GM19397 (cell line): ENCODE data around the gene TCF4.
A peak's percentile ranks its signal among the peaks of the same experiment; 100 is the strongest.

Experiments
- ATAC-seq: cut with Tn5 transposase; IDR thresholded peaks from one replicate; pipeline ENCODE4 v1.9.1; 2021; ENCODE audit warnings: mild to moderate bottlenecking, moderate library complexity; ENCODE audit not compliant: unreplicated experiment

The TCF4 gene

DNA sequence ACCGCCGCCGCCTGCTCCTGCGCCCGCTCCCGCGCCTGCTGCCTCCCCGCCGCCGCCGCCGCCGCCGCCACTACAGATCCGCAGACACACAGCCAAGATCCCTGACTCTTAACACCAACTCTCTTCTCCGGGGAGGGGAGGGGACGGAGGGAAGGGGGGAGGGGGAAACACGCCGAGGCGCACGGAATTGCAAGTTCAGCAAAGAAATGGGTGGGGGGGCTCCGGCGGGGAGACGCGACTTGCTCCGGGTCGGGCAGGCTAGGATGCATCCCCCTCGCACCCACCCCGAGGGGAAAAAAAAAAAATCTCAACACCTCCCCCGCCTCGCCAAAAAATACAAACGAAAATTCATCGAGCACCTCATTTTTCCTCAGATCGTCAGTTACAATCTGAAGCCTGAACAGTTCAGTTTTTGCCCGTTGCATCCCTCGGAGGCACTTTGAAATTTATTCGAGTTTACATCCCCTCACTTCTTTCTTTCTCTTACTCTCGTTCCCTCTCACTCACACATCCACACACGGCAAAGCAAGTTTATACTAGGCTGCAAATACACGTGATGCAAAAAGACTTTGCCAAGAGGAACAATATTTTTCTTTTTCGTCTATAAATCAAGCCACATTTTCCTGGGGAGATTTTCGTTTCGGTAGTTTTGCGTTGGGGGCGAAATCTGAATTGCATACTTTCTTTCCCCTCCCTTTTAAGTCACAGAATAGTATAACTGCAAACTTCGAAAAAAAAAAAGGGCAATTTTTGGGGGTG, at the start of gene TCF4:
Gene TCF4 (minus strand): TSS at position 82 of the 759 bp plus-strand sequence. CDS start 1,076 bp downstream, outside the sequence.
- ATAC-seq, result no peak

DNA sequence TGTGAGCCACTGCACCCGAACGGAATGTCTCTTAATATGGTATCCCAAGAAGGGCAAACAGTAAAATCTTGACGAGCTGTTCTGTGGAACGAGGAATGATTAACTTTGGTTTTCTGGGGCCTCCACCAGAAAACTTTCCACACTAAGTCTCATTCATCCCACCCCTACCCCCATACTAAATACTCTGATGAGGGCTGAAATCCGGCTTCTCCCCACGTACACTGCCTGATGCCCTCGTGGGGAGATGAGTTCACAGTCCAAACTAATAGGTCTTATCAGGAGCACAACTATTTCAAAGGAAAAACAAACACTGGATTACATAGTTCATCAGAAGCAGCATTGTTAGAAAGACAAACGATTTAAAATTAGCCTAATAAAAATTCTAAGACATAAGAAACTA, 49.2 kb upstream of the TCF4 start:
- ATAC-seq, result no peak

DNA sequence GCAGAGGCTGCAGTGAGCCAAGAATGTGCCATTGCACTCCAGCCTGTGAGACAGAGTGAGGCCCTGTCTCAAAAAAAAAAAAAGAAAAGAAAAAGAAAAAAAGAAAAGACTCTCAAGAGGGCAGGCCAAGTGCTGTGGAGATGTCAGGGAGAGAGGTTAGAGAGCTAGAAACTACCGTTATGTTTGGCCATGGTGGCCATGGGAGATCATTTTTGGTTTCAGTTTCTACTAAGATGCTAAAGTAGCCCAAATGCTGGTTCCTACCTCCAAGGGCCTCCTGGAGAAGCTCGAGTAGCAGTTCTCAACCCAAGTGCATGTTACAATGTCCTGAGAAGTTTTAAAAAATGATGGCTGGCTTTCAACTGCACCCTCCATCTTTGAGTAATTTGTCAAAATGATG, 47.4 kb upstream of the TCF4 start:
- no peak for ATAC-seq

DNA sequence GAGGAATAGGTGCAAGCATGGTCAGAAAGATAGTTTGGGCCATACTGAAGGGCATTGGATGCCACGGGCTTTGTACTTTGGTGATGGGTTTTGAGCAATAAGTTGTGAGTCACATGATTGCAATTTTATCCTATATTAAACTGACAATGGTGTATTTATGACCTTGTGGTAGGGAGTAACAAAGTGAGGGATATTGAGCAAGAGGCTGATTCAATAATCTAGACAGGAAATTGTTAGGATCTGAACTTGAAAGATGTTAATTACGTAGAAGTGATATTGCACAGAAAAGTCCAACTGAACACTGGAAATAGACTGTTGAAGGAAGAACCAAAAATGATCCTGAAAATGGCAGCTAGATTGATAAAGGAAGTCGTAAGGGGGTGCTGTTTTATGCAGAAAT, 46.6 kb upstream of the TCF4 start:
- no peak for ATAC-seq

DNA sequence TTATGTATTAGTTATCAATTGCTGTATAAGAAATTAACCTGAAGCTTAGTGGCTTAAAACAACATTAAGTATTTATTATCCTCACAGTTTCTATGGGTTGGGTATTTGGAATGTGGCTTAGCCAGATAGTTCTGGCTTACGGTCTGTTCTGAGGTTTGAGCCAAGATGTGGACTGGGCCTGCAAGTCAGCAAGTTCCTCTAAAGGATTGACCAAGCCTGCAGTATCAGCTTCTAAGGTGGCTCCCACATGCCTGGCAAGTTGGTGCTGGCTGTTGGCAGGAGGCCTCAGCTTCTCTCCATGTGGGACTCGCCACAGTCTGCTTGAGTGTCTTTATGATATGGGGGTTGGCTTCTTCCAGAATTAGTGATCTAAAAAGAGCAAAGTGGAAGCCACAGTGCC, 45.0 kb upstream of the TCF4 start:
- ATAC-seq, result no peak

DNA sequence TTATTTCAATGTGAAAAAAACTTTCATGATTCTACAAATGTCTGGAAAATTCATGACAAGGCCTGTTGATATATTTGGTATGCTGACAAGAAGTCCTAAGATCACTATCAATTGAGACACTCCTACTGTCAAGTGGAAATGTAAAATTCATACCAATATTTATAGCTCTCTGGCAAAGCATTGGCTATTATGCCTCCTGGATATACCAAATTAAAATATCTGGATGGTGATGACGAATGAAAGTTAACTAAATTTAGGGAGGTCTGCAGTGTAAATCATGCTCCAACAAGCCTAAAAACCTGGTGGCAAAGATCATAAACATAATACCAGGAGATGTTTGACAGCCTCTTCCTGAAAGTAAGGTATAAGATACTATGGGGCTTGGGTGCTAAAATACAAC, 41.1 kb upstream of the TCF4 start:
- ATAC-seq, result no peak

DNA sequence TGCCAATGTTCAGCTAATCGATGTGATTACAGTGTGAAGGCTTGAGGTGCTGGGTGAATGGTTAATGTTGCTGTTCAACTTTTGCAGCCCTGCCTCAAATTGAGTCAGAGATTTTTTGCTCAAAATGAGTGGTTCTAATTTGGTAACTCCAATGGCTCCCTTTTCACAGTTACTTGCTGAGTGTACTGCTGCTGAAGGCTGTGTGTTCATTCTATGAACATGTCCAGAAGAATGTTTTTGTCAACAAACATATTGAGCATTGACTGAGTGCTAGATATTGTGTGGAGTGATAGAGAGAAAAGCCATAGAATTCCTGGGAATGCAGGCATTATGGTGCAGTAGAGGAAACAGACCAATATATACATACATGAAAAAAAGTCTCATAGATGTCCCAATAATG, 39.0 kb upstream of the TCF4 start:
- ATAC-seq, result no peak

DNA sequence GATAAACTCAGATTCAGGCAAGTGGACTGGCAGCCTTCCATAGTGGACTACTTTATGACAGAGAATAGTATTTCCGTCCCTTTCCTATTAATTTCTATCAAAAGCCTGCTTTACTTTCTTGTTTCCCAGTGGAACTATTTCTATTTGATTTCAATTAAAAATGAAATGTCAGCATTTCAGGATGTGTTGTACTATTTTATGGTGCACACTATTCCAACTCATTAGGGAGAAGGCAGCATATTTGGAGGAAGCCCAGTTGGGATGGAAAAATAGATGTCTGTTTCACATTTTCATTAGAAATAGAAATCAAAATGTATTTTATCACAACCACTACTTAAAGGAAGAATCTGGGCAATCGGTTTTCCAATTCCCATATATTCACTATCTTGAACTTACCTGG, 37.9 kb upstream of the TCF4 start:
- ATAC-seq, result no peak

DNA sequence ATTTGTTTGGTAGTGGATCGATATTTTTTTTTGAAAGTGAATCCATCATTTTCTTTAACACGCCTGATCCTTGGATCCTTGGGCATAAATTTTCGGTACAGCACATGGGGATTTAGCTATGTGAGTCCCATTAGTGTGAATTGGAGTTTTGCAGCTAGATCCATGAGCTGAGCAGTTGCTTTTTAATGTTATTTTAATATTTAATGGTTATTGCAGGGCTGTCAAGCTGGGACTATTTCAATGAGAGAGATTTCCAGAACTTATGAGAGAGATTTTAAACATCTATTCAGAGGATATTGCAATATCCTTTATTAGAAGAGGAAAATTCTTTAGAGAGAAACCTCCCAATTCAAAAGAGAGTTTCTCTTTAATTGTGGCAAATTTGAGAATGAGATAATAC, 35.6 kb upstream of the TCF4 start:
- no peak for ATAC-seq

DNA sequence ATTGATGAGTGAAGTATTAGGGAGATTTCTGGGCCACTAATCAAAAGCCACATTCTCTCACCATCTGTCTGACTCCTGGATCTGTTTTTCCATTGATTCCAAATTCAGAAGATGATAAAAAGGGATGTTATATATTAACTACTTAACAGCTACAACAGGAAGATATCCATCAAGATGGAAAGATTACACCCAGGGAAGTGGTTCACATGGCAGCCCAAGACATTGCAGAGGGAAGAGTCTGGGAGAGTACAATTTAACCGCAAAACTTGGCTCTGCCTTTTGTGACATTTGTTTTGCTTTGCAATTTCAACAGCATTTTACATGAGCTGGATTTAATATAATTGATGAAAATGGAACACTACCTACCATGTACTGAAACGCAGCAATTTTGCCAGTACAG, 22.5 kb upstream of the TCF4 start:
- ATAC-seq, result no peak

DNA sequence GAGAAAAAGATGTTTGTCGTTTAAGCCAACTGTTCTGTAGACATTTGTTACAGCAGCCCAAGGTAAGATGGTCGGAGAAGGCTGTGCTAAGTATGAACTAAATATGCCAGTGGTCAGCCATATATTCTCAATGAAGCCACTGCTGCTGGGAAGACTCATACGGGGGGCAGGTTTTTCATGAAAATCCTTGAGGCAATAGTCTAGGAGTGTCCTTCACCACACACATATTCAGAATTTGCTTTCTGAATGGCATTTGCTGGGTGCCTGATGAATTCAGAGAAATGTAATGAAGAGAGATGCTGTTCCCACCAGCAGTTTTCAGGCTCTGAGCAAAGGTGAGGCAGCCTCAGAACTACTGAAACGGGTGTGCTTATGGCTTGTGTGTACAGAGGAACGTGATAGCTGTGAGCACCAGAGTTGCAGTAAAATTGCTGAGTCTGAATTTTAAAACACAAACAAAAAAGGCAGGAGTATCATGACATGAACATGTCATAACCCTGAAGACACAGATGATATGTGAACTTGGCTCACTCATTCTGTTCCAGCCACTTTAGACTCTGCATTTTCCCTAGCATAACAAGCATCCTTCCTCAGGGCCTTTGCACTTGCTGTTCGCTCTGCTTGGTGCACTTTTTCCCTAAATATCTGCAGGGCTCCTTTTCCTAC, 21.3 kb upstream of the TCF4 start:
- no peak for ATAC-seq

DNA sequence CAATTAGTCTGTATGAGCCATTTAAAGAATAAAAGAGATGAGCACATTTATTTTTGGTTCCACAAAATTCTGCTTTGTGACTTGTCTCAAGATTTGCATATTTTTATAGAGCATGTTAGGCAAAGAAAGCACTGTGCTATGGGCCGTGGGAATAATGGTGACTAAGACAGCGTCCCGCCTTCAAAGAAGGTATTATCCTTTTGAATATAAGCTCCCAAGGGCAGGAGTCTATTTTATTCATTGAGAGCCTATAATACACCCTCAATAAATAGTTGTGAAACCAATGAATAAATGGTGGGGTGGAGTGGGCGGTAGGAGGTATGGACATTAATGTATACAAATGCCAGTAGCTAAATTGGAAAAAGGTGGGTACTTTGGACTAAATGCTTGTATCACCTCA, 20.5 kb upstream of the TCF4 start:
- no peak for ATAC-seq

DNA sequence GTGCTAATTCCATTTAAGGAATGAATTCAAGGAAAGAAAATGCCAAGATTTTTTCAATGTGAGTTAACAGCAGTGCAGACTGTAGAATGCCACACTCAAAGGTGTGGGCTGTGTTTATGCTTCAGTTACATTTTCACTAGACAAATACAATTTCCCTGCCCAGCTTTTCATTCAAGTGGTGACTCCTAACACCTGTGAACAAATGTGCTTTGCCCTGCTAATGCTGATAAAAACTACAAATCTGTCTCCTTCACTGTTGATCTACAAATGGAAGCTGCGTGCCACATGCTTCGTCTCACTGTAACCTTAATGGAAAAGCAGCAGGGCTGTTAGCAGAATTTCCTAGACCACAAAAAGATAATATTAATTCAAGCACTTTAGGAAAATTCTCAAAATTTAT, 19.8 kb upstream of the TCF4 start:
- no peak for ATAC-seq

DNA sequence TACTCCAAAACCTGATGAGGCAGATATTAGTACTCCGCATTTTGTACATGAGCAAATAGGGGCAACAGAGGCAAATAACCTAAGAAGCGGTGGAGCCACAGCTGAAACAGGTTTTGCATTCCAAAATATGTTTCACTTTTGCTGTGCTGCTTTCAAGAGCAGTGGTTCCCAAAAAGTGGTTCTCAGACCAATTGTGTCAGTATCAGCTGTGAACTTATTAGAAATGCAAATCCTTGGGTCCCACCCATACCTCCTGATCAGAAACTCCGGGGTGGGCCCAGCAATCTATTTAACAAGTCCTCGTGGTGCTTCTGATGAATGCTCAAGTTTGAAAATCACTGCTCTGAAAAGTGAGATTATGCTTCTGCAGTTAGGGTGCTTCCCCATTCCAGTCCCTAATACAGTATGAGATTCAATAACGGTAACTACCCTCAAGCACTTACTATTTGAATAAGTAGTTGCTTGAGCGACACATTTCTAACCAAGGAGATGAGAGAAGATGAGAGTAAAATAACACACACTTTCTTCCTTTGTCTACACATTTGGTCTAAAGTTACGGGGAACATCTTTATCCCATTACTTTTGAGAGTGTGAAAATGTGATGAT, 17.8 kb upstream of the TCF4 start:
- no peak for ATAC-seq

DNA sequence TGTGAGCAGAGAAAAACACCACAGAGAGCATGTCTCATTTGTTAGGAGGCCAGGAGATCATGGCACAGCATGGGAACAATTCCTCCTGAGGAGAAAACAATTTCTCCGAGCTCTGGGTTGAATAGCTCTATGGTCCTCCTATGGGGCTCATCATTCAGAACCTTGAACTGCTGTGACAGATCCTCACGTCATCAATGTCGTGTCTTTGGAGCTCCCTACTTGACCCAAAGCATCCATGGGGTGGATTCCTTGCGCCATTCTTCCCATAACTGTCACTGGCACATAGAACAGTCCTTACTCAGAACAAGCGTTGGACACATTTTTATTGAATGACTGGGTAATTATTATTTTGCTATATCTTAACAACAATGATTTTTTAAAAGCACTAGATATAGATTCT, 15.8 kb upstream of the TCF4 start:
- no peak for ATAC-seq

DNA sequence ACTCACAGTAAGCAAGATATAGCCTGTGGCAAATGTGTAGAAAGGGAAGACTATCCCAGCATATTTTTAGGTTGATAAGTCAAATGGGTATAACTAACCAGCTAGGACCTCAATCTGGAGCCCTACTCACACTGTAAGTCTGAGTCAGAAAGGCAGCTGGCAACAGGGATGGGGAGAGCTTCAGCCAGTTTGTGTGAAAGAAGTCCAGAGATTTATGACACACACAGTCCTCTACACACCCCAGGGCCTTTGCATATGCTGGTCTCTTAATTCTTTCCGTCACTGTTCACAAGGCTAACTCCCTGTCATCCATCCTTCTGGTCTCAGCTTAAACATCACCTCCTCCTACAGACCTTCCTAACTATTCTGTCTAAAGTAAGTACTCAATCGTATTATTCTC, 5.9 kb upstream of the TCF4 start:
- no peak for ATAC-seq

DNA sequence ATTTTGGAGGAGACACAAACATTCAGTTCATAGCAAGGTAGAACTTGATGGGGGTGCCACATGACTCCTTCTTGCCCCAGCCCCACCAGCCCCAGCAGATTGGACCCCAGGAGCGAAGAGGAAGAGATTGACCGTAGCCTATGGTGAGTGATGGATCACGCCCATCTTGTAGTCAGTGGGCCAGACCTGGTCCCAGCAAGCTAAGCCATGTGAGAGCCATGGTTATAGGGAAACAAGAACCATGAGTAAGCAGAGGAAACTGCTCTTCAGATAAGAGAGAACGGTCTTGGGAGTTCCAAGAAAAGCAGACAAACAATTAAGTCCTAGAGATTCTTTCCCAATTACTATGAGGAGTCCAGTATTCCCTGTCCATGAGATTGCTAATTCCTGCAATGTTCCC, 4.6 kb upstream of the TCF4 start:
- ATAC-seq, result no peak

DNA sequence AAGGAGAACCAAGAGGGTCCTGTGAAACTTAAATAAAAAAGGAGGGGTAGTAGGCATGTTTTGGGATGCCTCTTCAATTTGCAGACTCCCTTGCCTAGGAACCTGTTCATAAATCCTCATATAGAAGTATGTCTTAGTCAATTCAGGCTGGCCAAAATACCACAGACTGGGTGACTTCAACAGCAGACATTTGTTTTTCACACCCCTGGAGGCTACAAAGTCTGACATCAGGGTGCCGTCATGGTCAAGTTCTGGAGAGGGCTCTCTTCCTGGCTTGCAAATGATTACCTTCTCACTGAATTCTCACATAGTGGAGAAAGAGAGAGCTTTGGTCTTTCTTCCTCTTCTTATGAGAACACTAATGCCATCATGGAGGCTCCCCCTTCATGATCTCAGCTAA, 4.1 kb upstream of the TCF4 start:
- no peak for ATAC-seq

DNA sequence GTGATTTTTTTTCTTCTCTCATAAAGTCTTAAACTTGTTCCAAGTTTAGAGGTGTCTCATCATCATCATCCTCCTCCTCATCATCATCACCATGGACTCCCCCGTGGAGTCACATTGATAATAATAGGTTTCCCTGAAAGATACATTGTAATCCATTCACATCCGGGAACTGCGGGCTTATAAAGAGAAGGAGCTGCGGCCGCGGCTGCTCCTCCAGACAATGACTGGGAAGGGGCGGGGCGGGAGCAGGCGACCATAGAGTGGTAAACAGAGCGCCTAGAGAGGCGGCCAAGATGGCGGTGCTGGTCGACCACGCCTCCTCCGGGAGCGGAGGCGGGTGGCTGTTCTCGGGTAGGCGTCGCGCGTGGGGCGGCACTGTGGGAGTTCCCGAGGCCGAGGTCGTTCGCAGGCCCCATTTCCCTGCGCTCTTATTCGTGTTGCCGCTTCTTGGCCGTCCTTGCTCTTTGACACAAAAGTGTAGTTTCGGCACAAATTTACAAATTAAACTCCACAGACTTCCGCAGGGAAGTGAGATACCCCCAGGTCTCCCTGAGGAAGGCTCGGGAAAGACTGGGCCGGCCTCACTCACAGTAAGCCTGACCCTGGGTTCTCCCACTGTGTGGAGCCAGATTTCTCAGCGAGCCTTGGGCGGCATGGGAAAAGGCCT, 1.8 kb upstream of the TCF4 start:
- ATAC-seq, result peak; percentile 87

DNA sequence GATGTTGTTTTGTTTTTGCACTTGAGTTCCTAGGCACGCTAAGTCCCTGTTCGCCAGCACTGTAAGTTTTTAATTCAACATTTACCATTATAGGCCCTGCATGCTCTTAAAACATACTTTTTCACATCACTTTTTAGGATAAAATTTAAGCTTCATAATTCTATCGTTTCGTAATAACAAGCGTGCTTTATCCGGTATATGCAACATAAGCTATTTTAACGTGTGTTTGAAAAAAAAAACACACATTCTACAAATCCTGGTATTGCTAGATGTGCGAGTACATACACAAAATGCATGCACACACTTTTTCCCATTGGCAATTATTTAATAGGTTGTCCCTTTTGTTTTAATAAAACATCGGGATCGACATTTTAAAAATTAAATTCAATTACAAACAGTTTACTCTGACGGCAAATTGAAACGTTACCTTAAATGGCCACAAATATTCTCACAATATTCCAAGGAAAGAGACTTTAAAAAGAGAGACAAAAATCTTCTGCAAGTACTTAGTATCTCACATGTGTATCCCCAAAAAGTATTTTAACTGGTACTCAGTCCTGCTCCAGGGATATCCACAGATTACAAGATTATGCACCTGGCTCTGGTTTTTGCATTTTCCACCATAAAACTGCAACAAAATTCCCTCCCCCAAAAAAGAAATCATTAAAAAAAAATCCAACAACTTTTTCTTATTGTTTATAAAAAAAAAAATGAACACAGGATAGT, 1.0 kb upstream of the TCF4 start:
- no peak for ATAC-seq

DNA sequence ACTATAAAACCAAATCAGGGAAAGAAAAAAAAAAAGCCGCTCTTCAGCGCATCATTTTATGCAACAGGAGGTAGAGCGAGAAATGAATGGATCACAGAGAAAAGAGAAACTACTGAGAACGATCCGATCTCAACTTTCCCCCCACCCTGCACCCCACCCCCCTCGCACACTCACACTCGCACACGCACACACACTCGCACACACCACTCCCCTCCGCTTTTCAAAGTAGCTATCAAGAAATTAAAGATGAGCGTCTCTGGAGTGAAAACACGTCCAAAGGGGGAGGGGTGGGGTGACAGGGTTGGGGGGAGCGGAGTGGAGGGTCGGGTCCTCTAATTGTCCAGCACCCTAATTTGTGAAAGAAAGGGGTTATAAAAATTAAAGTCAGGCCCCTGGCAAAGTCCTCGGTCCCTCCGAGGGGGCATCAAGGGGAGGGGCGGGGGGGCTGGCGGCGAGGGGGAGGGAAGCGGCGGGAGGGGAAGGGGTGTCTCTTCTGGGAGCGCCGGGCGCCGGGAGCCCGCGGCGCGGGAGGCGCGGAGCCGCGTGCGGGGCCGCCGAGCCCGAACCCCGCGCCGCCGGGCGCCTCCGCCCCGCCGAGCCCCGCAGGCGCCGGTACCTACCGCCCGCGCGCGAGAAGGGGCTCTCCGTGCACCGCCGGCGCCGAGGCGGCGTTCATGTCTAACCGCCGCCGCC, 428 bp downstream of the TCF4 start:
- ATAC-seq, result no peak
